Stimulated activated CD4-positive, alpha-beta T cell treated with anti-CD3 and anti-CD28 coated beads, Interleukin-15, amount 100 ng/mL, for 24 hours (primary cell): ENCODE measurements around the gene NCBP2L.

Experiments used
- DNase-seq: peaks from one replicate; pipeline ENCODE4 v3.0.0-alpha.2; 2020

The NCBP2L gene

GRCh38 chrX:107777536-107777832, at the start of gene NCBP2L:
TSS of gene NCBP2L (plus strand) at chrX:107777733. CDS start at chrX:107794221, 16,488 bp downstream.
- no peak for DNase-seq

- no peak for DNase-seq
Observed at GRCh38 chrX:107728371-107729099, 49.0 kb upstream of the NCBP2L start.

- no peak for DNase-seq
Observed at GRCh38 chrX:107729558-107730297, 47.8 kb upstream of the NCBP2L start.

- DNase-seq = no peak
Observed at GRCh38 chrX:107730298-107730655, 47.3 kb upstream of the NCBP2L start.

GRCh38 chrX:107730991-107731766, 46.4 kb upstream of the NCBP2L start:
- DNase-seq = no peak

- DNase-seq = no peak
Observed at GRCh38 chrX:107731831-107732502, 45.6 kb upstream of the NCBP2L start.

- DNase-seq = no peak
Observed at GRCh38 chrX:107733686-107734085, 43.8 kb upstream of the NCBP2L start.

- no peak for DNase-seq
Observed at GRCh38 chrX:107734646-107735045, 42.9 kb upstream of the NCBP2L start.

- DNase-seq = no peak
Observed at GRCh38 chrX:107736781-107737531, 40.6 kb upstream of the NCBP2L start.

GRCh38 chrX:107738272-107738671, 39.3 kb upstream of the NCBP2L start:
- no peak for DNase-seq

GRCh38 chrX:107738768-107739167, 38.8 kb upstream of the NCBP2L start:
- DNase-seq = no peak

GRCh38 chrX:107739541-107739940, 38.0 kb upstream of the NCBP2L start:
- DNase-seq = no peak

- DNase-seq = no peak
Observed at GRCh38 chrX:107741404-107741790, 36.1 kb upstream of the NCBP2L start.

GRCh38 chrX:107742700-107743191, 34.8 kb upstream of the NCBP2L start:
- DNase-seq = no peak

- DNase-seq = no peak
Observed at GRCh38 chrX:107743995-107744394, 33.5 kb upstream of the NCBP2L start.

GRCh38 chrX:107744868-107745267, 32.7 kb upstream of the NCBP2L start:
- no peak for DNase-seq

GRCh38 chrX:107747596-107748161, 29.9 kb upstream of the NCBP2L start:
- DNase-seq = no peak

- DNase-seq = no peak
Observed at GRCh38 chrX:107748506-107748905, 29.0 kb upstream of the NCBP2L start.

- no peak for DNase-seq
Observed at GRCh38 chrX:107750263-107750662, 27.3 kb upstream of the NCBP2L start.

- DNase-seq = no peak
Observed at GRCh38 chrX:107750861-107751445, 26.6 kb upstream of the NCBP2L start.

- no peak for DNase-seq
Observed at GRCh38 chrX:107752043-107752442, 25.5 kb upstream of the NCBP2L start.

- DNase-seq = no peak
Observed at GRCh38 chrX:107752714-107753113, 24.8 kb upstream of the NCBP2L start.
